Endothelial cell (in vitro differentiated cells): ENCODE measurements around the gene ADAM33. TPM values are rescaled to one million over a fixed set of nuclear protein-coding genes. Genes with fewer than 3 reads are reported as not detected.

Source experiments
- DNase-seq: peaks from one replicate; pipeline ENCODE4 v3.0.0; 2021; ENCODE audit warnings: low spot score
- H3K27ac Mint-ChIP-seq: one replicate; pipeline ENCODE4 v1.8.0; 2021; ENCODE audit warnings: mixed read lengths, inconsistent platforms; ENCODE audit not compliant: unreplicated experiment
- H3K27me3 Mint-ChIP-seq: one replicate; pipeline ENCODE4 v1.8.0; 2021; ENCODE audit warnings: mild to moderate bottlenecking, moderate library complexity, mixed read lengths, inconsistent platforms; ENCODE audit not compliant: unreplicated experiment
- H3K36me3 Mint-ChIP-seq: one replicate; pipeline ENCODE4 v1.8.0; 2021; ENCODE audit warnings: mild to moderate bottlenecking, low read depth, mixed read lengths, inconsistent platforms; ENCODE audit not compliant: unreplicated experiment
- H3K4me1 Mint-ChIP-seq: one replicate; pipeline ENCODE4 v1.8.0; 2021; ENCODE audit warnings: mild to moderate bottlenecking, mixed read lengths, inconsistent platforms; ENCODE audit not compliant: unreplicated experiment
- H3K4me3 Mint-ChIP-seq: one replicate; pipeline ENCODE4 v1.8.0; 2021; ENCODE audit warnings: mild to moderate bottlenecking, mixed read lengths, inconsistent platforms; ENCODE audit not compliant: unreplicated experiment
- H3K9me3 Mint-ChIP-seq: one replicate; pipeline ENCODE4 v1.8.0; 2021; ENCODE audit warnings: mixed read lengths, inconsistent platforms; ENCODE audit not compliant: unreplicated experiment
- CTCF ChIP-seq: fragments of 200-600 bp; sonication (generic); IDR thresholded peaks from one replicate; pipeline ENCODE4 v1.5.0; 2021; ENCODE audit warnings: antibody characterized with exemption; ENCODE audit not compliant: unreplicated experiment
- total RNA-seq: library from RNA; stranded (reverse); fragmentation: NEBNext Ultra II Directional; extraction: Animal tissue kit (Norgen Biotek cat#: 25700); gene quantifications from one replicate; pipeline ENCODE4 v1.2.1, GENCODE V29; 2021; ENCODE audit not compliant: unreplicated experiment

The ADAM33 gene
- total RNA-seq, 1 donor from 2014 or later, result 0.23 TPM

DNA sequence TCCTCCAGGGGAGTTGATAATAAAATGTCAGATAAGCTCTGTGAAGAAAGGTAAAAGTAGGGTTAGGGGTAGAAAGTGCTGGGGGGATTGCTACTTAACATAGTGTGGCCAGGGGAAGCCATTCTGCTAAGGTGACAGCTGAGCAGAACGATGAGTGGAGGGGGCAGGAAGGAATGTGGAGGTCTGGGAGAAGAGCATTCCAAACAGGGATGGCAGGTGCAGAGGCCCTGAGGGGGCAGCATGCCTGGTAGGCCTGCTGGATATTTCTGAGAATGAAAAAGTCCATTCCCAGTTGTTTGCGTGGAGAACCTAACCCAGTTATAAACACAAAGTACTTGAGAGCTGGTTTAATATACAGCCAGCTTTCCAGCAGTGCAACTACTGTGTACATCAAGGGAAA, 27.9 kb downstream of the ADAM33 start:
- Mint-ChIP-seq H3K27ac (peak overlapping the region; percentile 21), H3K9me3 (no peaks in the 10 kb centered on the region), H3K4me1 (peaks cover 4% of the 10 kb centered on the region), H3K36me3 (peaks cover 7% of the 10 kb centered on the region), H3K27me3 (peaks cover 2% of the 10 kb centered on the region), H3K4me3 (no peak overlapping the region)
- TF ChIP-seq CTCF, result no peak
- no peak for DNase-seq

DNA sequence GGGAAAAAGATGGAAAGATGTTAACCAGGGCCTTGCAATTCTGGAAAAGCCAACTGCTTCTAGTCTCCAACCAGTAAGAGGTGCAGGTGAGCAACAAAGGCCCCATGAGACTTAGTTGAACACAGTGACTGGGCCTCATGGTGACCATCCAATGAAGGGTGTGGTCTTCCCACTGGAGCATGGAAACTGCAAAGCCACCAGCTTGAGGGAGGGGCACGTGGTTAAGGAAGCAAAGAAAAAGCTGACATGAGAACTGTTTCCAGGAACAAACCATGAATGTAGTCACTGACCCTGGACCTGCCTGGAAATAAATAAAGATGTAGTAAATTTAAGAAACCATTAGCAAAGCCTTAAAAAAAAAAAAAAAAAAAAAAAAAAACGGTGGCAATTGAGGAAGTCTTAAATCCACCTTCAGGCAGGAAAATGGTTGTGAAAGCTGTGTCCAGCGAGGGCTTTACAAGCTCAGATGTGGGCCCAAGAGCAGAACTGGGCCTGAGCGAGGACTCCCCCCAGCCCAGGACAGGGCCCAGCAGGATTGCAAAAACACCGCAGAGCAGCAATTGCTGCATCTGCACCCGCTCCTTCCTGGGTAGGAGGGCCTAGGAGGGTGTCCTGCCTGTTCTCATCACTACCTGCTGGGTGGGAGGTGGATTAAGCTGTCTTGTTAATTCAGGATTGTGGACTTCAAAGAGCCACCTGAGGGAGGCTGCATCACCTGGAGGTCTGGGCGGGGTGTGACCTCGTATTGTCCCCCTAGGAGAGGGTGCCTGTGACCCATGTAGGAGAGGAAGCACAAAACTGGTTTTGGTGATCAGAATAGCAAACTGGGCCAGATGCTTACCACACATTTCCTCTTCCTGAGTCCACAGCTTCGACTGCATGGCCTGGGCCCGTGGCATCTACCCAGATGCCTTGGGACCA, 28.9 kb downstream of the ADAM33 start:
- Mint-ChIP-seq H3K4me1 (peaks cover 3% of the 10 kb centered on the region), H3K27me3 (peaks cover 4% of the 10 kb centered on the region), H3K27ac (no peak overlapping the region), H3K36me3 (peaks cover 8% of the 10 kb centered on the region), H3K4me3 (no peak overlapping the region), H3K9me3 (no peaks in the 10 kb centered on the region)
- no peak for TF ChIP-seq CTCF
- no peak for DNase-seq

- no peak for DNase-seq
- Mint-ChIP-seq H3K27ac (no peak overlapping the region), H3K9me3 (no peaks in the 10 kb centered on the region), H3K4me3 (no peak overlapping the region), H3K27me3 (peaks cover 4% of the 10 kb centered on the region), H3K36me3 (peaks cover 8% of the 10 kb centered on the region), H3K4me1 (peaks cover 3% of the 10 kb centered on the region)
- TF ChIP-seq CTCF, result no peak
Measured at GRCh38 chr20:3652221-3652620, 29.6 kb downstream of the ADAM33 start.

GRCh38 chr20:3651204-3651962, 30.4 kb downstream of the ADAM33 start:
- peaks cover 4% of the 10 kb centered on the region for H3K27me3 Mint-ChIP-seq
- no peak overlapping the region for H3K27ac Mint-ChIP-seq
- H3K4me1 Mint-ChIP-seq, result peaks cover 3% of the 10 kb centered on the region
- H3K36me3 Mint-ChIP-seq, result peaks cover 8% of the 10 kb centered on the region
- no peak for TF ChIP-seq CTCF
- H3K4me3 Mint-ChIP-seq, result no peak overlapping the region
- no peak for DNase-seq
- no peaks in the 10 kb centered on the region for H3K9me3 Mint-ChIP-seq
